WTC11 (cell line): Measurements from ENCODE around the gene EFS. TPM values are rescaled to one million over a fixed set of nuclear protein-coding genes. Genes with fewer than 3 reads are reported as not detected.

Experiments used
- ATAC-seq: fragments of 200-7000 bp; cut with Tn5 transposase; 2 replicates; pipeline ENCODE4 v1.10.0; 2021; ENCODE audit warnings: mild to moderate bottlenecking, moderate library complexity
- CTCF ChIA-PET: fragments of 300-600 bp; sonication (Branson Sonifier 250); formaldehyde crosslinking; loops from one replicate; lab custom pipeline; 2021; ENCODE audit warnings: antibody characterized with exemption; lab: Charles Lee
- POLR2A ChIA-PET: fragments of 350-600 bp; sonication (Branson Sonifier 250); formaldehyde crosslinking; loops from one replicate; lab custom pipeline; 2021; ENCODE audit warnings: antibody characterized with exemption; lab: Charles Lee
- DNase-seq: peaks from one replicate; pipeline ENCODE4 v3.0.0; 2021; ENCODE audit warnings: low spot score
- H3K27ac Mint-ChIP-seq: 2 replicates; pipeline ENCODE4 v1.8.0; 2021; ENCODE audit warnings: mixed read lengths
- H3K27me3 Mint-ChIP-seq: 2 replicates; pipeline ENCODE4 v1.8.0; 2021; ENCODE audit warnings: low read depth, mild to moderate bottlenecking, moderate library complexity, mixed read lengths
- H3K36me3 Mint-ChIP-seq: 2 replicates; pipeline ENCODE4 v1.8.0; 2021; ENCODE audit warnings: mixed read lengths
- H3K4me1 Mint-ChIP-seq: 2 replicates; pipeline ENCODE4 v1.8.0; 2022; ENCODE audit warnings: mixed read lengths
- H3K4me3 Mint-ChIP-seq: 2 replicates; pipeline ENCODE4 v1.8.0; 2021; ENCODE audit warnings: mild to moderate bottlenecking, moderate library complexity, mixed read lengths
- H3K9me3 Mint-ChIP-seq: 2 replicates; pipeline ENCODE4 v1.8.0; 2021; ENCODE audit warnings: mixed read lengths
- AR ChIP-seq: fragments of 250-450 bp; sonication (Bioruptor Pico); IDR thresholded peaks from 2 replicates; pipeline ENCODE4 v1.9.0; 2021; ENCODE audit warnings: mild to moderate bottlenecking
- ARID4B ChIP-seq: sonication (generic); formaldehyde crosslinking; IDR thresholded peaks from 2 replicates; pipeline ENCODE4 v1.8.0; 2023; ENCODE audit warnings: missing genetic modification reagents, mild to moderate bottlenecking, borderline replicate concordance
- ATF2 ChIP-seq: sonication (generic); formaldehyde crosslinking; IDR thresholded peaks from 2 replicates; pipeline ENCODE4 v1.8.1; 2022; ENCODE audit warnings: low read depth, missing genetic modification reagents, borderline replicate concordance
- CTCF ChIP-seq: fragments of 200-600 bp; IDR thresholded peaks from 2 replicates; pipeline ENCODE4 v1.8.0; 2022; ENCODE audit warnings: antibody characterized with exemption
- ELF4 ChIP-seq: sonication (generic); formaldehyde crosslinking; IDR thresholded peaks from 2 replicates; pipeline ENCODE4 v1.8.1; 2022; ENCODE audit warnings: low read depth, mild to moderate bottlenecking, moderate library complexity, missing genetic modification reagents
- FOXK1 ChIP-seq: sonication (generic); formaldehyde crosslinking; IDR thresholded peaks from 2 replicates; pipeline ENCODE4 v1.8.0; 2022; ENCODE audit warnings: mild to moderate bottlenecking, moderate library complexity, missing genetic modification reagents
- HMGXB4 ChIP-seq: sonication (generic); formaldehyde crosslinking; IDR thresholded peaks from 2 replicates; pipeline ENCODE4 v1.8.1; 2023; ENCODE audit warnings: mild to moderate bottlenecking, moderate library complexity, missing genetic modification reagents
- NFYB ChIP-seq: sonication (generic); formaldehyde crosslinking; conservative IDR thresholded peaks from 2 replicates; pipeline ENCODE4 v1.8.0; 2022; ENCODE audit warnings: low read depth, missing genetic modification reagents
- SP1 ChIP-seq: sonication (generic); formaldehyde crosslinking; conservative IDR thresholded peaks from 2 replicates; pipeline ENCODE4 v1.8.1; 2022; ENCODE audit warnings: missing genetic modification reagents
- STAT6 ChIP-seq: sonication (generic); formaldehyde crosslinking; conservative IDR thresholded peaks from 2 replicates; pipeline ENCODE4 v1.8.1; 2023; ENCODE audit warnings: mild to moderate bottlenecking, low read depth, missing genetic modification reagents, moderate library complexity
- TP53 ChIP-seq: sonication (generic); formaldehyde crosslinking; IDR thresholded peaks from 2 replicates; pipeline ENCODE4 v1.8.1; 2023; ENCODE audit warnings: mild to moderate bottlenecking, missing genetic modification reagents
- ZMAT4 ChIP-seq: fragments of 250-450 bp; sonication (Bioruptor Pico); IDR thresholded peaks from 2 replicates; pipeline ENCODE4 v1.9.0; 2021; ENCODE audit warnings: mild to moderate bottlenecking
- ZNF423 ChIP-seq: fragments of 250-450 bp; sonication (Bioruptor Pico); IDR thresholded peaks from 2 replicates; pipeline ENCODE4 v2.1.2; 2022; ENCODE audit warnings: mild to moderate bottlenecking, moderate library complexity
- total RNA-seq: library from RNA; stranded (reverse); gene quantifications from 3 replicates; pipeline ENCODE4 v1.2.3, GENCODE V29; 2021

The EFS gene
- total RNA-seq, 1 experiment from 2014 or later, result 35.3 TPM

- no peak for TF ChIP-seq ATF2 (CRISPR knock-in tag)
Measured at GRCh38 chr14:23398348-23398747, 33.4 kb upstream of the EFS start (continued).

- DNase-seq (no peak), ATAC-seq (no peak)
- Mint-ChIP-seq H3K9me3 (peaks cover 5% of the 10 kb centered on the region), H3K27ac (no peak overlapping the region), H3K4me1 (peaks cover 6% of the 10 kb centered on the region), H3K36me3 (no peaks in the 10 kb centered on the region), H3K27me3 (peaks cover 12% of the 10 kb centered on the region), H3K4me3 (no peak overlapping the region)
- POLR2A ChIA-PET, result no interaction called here
- TF ChIP-seq ATF2 (CRISPR knock-in tag) (no peak), ELF4 (CRISPR knock-in tag) (no peak), ZMAT4 (CRISPR knock-in tag) (no peak), ZNF423 (CRISPR knock-in tag) (no peak), CTCF (no peak), SP1 (CRISPR knock-in tag) (no peak), TP53 (CRISPR knock-in tag) (no peak), NFYB (CRISPR knock-in tag) (no peak), STAT6 (CRISPR knock-in tag) (no peak), ARID4B (CRISPR knock-in tag) (no peak), AR (no peak), FOXK1 (CRISPR knock-in tag) (no peak), HMGXB4 (CRISPR knock-in tag) (no peak)
- CTCF ChIA-PET, result interaction anchor here (1.2 to 1.9 kb wide), 2 partner anchors 17 to 60 kb away, joined by 6 read pairs; no protein-coding TSS in a partner anchor
Measured at GRCh38 chr14:23396781-23397407, 31.9 kb upstream of the EFS start.
